ENCODE data around the gene MICALL2. TPM values are rescaled to one million over a fixed set of nuclear protein-coding genes. Genes with fewer than 3 reads are reported as not detected.
A peak's percentile ranks its signal among the peaks of the same experiment; 100 is the strongest.

The MICALL2 gene
- total RNA-seq, 1 experiment from 2014 or later, result 151 TPM

GRCh38 chr7:1434165-1434718 is 25.0 kb downstream of the MICALL2 start:
- no peak for DNase-seq (ENCODE audit: low spot score)

GRCh38 chr7:1433128-1433920 is 25.9 kb downstream of the MICALL2 start:
- no peak for DNase-seq (ENCODE audit: low spot score)

DNA sequence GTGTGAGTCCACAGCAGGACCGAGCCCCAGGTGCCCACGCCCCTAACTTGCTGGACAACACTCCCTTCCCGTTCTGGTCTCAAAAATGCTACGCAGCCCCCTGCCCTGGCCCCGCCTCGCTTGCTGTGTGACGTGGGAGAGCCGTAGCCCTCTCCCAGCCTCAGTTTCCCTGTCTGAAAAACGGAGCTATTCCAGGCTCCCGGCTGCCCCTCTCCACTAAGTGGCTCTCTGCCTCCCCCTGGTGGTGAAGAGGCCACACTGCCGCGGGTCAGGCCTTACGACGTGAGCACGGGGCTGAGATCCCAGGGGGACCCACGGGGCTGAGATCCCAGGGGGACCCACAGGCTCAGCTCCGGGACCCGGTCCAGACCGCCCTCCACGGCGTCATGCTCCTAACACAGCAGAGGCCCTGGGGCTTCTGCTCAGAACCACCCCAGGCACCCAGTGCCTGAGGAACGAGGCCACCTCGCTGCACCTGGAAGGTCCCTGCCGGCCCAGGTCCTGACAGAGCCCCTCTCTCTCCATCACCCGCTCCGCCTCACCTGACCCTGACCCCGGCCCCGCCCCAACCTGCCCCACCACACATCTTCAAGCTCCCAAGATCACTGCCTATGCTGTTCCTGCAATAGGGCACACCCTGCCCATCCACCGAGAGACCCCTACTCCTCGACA is 26.7 kb downstream of the MICALL2 start:
- peak; percentile 81 for DNase-seq (ENCODE audit: low spot score)

GRCh38 chr7:1431634-1432380 is 27.5 kb downstream of the MICALL2 start:
- DNase-seq (ENCODE audit: low spot score), result no peak

DNA sequence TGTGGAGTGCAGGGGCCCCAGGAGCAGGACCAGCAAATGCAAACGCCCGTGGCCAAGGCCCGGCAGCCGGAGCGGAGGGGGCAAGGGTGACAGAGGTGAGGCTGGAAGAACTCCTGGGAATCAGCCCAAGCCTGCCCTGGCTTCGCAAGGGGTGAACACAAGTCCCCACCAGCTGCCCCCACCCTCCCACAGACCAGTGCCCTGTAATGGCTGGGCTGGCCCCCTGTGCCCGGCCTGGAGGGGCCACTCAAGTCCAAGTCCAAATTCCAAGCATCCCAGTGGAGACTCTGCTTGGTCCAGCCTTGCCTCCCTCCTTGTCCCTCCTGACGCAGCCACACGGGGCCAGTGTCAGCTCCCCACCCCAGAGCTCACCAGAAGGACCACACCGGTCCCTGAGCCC is 28.0 kb downstream of the MICALL2 start:
- no peak for DNase-seq (ENCODE audit: low spot score)

DNA sequence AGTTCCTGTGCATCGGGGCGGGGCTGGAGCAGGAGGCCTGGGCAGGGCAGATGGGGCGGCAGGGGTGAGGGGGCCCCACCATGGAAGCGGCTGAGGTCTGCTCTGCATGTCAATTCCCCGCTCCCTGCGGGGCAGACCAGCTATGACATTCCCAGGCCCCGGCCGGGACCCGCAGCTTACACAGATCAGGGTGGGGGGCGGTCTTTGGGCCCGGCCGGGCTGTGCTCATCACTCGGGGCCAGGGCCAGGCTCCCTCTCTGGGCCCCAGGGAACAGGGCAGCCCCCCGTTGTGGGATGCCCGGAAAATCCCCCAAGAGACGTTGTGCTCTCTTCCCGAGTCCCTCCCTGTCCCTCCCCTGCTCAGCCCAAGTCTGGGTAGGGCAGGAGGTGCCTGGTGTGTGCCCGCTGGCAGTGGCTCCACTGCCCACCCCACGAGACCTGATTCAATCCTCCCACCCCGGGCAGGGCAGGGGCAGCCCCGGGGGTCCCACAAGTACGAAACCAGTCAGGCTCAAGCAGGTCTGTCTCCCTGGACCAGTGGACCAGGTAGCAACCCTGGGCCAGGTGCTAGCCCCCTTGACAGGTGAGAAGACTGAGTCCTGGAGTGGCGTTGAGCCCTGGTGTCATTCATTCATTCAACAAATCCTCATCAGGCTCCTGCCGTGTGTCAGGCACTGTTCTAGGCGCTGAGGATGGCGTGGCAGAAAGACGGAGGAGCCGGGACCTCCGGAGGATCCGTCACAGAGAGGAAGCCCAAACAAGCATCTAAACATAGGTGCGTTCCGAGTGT is 29.0 kb downstream of the MICALL2 start:
- no peak for DNase-seq (ENCODE audit: low spot score)

DNA sequence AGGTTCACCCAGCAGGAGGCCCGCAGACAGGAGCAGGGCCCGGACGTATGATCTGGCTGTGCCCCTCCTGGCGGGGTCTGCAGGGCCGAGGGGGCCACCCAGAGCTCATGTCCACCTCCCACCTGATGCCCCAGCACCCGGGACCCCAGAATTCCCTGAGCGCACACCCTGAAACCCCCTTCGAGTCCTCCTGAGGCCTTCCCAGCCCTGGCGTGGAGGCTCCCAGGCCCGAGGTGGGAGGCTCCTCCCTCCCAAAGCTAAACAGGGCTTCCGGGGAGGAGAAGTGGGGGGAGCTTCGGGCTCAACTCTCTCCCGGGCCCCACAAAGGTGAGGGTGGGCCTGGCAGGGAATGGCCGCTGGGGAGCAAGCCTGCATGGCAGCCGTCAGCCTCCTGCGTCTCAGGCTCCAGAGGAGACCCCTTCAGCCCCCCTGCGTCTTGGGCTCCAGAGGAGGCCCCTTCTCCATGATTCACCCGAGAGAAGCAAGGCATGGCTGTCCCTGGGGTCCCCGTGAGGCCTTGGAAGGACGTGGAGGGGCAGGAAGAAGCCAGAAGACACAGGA is 30.2 kb downstream of the MICALL2 start:
- no peak for DNase-seq (ENCODE audit: low spot score)

GRCh38 chr7:1427064-1427657 is 32.1 kb downstream of the MICALL2 start:
- no peak for DNase-seq (ENCODE audit: low spot score)

DNA sequence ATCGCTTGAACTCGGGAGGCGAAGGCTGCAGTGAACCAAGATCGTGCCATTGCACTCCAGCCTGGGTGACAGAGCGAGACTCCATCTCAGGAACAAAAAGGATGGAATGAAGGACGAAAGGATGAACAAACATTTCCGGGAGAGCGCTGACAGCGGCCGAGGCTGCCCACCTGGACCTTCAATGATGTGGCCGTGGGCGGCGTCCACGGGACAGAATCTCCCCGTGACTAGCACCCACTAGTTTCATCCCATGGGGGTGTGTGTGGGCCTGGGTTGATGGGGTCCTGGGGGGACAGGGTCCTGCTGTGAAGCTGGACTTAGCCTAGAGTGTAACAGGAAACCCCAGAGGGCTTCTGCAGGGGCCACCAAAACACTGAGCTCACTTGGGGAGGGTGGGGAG is 32.8 kb downstream of the MICALL2 start:
- DNase-seq (ENCODE audit: low spot score), result no peak

- no peak for DNase-seq (ENCODE audit: low spot score)
These were observed 33.8 kb downstream of the MICALL2 start for GRCh38 chr7:1425292-1426136.

GRCh38 chr7:1424041-1424440 is 35.2 kb downstream of the MICALL2 start:
- DNase-seq (ENCODE audit: low spot score), result no peak

- no peak for DNase-seq (ENCODE audit: low spot score)
These were observed 35.9 kb downstream of the MICALL2 start for GRCh38 chr7:1423264-1423811.

DNA sequence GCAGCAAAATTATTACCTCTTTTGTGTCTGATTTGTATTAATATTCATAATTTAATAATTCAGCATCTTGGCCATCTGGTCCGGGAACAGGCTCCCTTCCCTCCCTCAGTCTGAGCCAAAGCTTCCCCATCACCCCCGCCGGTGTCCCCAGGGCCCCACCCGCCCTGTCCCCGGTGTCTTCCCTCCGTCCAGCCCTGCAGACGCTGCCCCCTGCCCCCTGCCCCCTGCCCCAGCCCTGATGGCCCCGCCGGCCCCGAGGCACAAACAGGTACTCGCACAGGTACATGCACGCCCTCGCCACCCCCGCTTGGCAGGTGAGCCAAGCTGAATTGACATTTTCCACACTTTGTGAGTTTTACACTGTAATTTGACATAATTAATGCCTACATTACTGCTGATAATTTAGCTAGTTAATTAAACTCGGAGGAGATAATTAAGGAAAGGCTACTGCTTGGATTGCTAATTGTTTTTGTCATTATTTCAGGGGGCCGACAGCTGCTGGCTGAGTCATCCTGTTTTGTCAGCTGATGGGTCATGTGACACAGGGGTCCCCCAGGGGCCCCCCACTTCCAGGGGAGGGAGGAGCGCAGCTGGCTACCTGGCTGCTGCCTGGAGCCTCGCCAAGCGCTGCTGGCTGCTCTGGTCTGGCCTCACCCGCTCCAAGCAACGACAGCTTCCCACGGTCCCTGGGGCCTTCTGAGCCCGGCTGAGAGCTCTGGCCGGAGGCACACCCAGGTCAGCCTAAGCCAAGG is 36.6 kb downstream of the MICALL2 start:
- DNase-seq (ENCODE audit: low spot score), result no peak

GRCh38 chr7:1421946-1422345 is 37.3 kb downstream of the MICALL2 start:
- no peak for DNase-seq (ENCODE audit: low spot score)

DNA sequence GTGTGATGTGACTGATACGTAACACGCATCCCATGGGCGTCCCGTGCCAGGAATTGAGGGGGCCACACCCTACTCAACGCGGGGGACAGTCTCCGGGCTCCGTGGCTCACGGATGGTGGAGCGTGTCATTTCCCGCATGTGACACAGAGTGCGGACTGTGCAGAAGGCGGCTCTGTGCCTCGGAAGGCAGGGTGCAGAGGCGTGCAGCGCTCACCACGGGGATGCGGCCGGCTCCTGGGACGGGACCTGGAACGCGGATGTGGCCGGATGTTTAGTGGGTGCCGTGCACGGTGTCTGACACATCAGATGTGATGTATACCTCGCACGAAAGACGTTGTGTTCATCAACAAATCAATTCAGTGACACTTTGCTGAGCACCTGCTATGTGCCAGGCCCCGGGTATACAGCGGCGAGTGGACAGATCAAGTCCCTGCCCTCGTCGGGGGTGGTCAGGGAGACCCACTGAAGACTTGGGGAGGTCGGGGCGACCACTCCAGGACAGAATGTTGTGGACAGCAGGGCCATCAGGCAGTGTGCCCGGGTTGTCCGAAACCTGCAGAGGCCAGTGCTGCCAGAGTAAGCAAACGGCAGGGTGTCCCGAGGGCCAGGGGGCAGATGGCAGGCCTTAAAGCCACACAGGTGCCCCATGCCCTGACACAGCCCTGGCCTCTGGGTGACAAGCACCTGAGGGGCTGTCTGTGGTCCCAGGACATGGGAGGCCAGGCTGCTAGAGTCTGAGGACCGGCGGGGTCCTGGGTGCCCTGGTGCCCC is 38.1 kb downstream of the MICALL2 start:
- no peak for DNase-seq (ENCODE audit: low spot score)

- no peak for DNase-seq (ENCODE audit: low spot score)
These were observed 39.6 kb downstream of the MICALL2 start for GRCh38 chr7:1419688-1420087.

DNA sequence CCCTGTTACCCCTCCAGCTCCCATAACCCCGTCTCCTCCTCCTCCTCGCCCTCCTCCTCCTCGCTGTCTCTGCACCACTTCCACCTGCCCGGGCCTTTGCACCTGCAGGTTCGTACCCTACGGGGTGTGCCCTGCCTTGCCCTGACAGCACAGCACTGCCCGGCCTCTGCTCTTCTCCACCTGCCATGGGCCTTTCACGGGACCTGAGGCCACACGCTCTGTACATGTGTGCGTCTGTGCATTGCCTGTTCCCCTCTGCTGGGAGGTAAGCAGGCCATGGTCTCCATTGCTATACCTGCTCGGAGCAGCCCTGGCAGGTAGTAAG is 40.0 kb downstream of the MICALL2 start:
- DNase-seq (ENCODE audit: low spot score), result no peak
